ENCODE results near the gene SRL.

Gene SRL

GRCh38 chr16:4202615-4203345 lies 39.1 kb downstream of the SRL start:
- no peak for DNase-seq (ENCODE audit: low read depth in 1 of 2, low spot score in 1 of 2)

GRCh38 chr16:4200781-4201137 lies 41.1 kb downstream of the SRL start:
- DNase-seq (ENCODE audit: low read depth in 1 of 2, low spot score in 1 of 2): no peak

- DNase-seq (ENCODE audit: low read depth in 1 of 2, low spot score in 1 of 2): no peak
These were observed 41.7 kb downstream of the SRL start for GRCh38 chr16:4200000-4200780.

- no peak for DNase-seq (ENCODE audit: low read depth in 1 of 2, low spot score in 1 of 2)
These were observed 43.1 kb downstream of the SRL start for GRCh38 chr16:4198816-4199215.

- no peak for DNase-seq (ENCODE audit: low read depth in 1 of 2, low spot score in 1 of 2)
These were observed 47.2 kb downstream of the SRL start for GRCh38 chr16:4194661-4195060.

GRCh38 chr16:4193920-4194319 lies 48.0 kb downstream of the SRL start:
- no peak for DNase-seq (ENCODE audit: low read depth in 1 of 2, low spot score in 1 of 2)

- no peak for DNase-seq (ENCODE audit: low read depth in 1 of 2, low spot score in 1 of 2)
These were observed 49.7 kb downstream of the SRL start for GRCh38 chr16:4192206-4192605.

- DNase-seq (ENCODE audit: low read depth in 1 of 2, low spot score in 1 of 2): no peak
These were observed 51.1 kb downstream of the SRL start for GRCh38 chr16:4190712-4191333.

GRCh38 chr16:4190086-4190485 lies 51.8 kb downstream of the SRL start:
- no peak for DNase-seq (ENCODE audit: low read depth in 1 of 2, low spot score in 1 of 2)

GRCh38 chr16:4184038-4184702 lies 57.7 kb downstream of the SRL start:
- DNase-seq (ENCODE audit: low read depth in 1 of 2, low spot score in 1 of 2): no peak

- DNase-seq (ENCODE audit: low read depth in 1 of 2, low spot score in 1 of 2): peak; percentile 64 to 82
These were observed 58.4 kb downstream of the SRL start for GRCh38 chr16:4183237-4184037.

GRCh38 chr16:4182581-4183236 lies 59.2 kb downstream of the SRL start:
- DNase-seq (ENCODE audit: low read depth in 1 of 2, low spot score in 1 of 2): no peak

GRCh38 chr16:4180511-4180910 lies 61.4 kb downstream of the SRL start:
- no peak for DNase-seq (ENCODE audit: low read depth in 1 of 2, low spot score in 1 of 2)

- DNase-seq (ENCODE audit: low read depth in 1 of 2, low spot score in 1 of 2): no peak
These were observed 62.1 kb downstream of the SRL start for GRCh38 chr16:4179763-4180260.

GRCh38 chr16:4179020-4179419 lies 62.9 kb downstream of the SRL start:
- no peak for DNase-seq (ENCODE audit: low read depth in 1 of 2, low spot score in 1 of 2)

- DNase-seq (ENCODE audit: low read depth in 1 of 2, low spot score in 1 of 2): no peak
These were observed 63.3 kb downstream of the SRL start for GRCh38 chr16:4178468-4179010.

GRCh38 chr16:4176906-4177417 lies 64.9 kb downstream of the SRL start:
- no peak for DNase-seq (ENCODE audit: low read depth in 1 of 2, low spot score in 1 of 2)

- DNase-seq (ENCODE audit: low read depth in 1 of 2, low spot score in 1 of 2): no peak
These were observed 66.0 kb downstream of the SRL start for GRCh38 chr16:4175849-4176248.

- DNase-seq (ENCODE audit: low read depth in 1 of 2, low spot score in 1 of 2): no peak
These were observed 69.8 kb downstream of the SRL start for GRCh38 chr16:4172070-4172469.

- no peak for DNase-seq (ENCODE audit: low read depth in 1 of 2, low spot score in 1 of 2)
These were observed 72.5 kb downstream of the SRL start for GRCh38 chr16:4169415-4169814.

Measured in activated T-helper 1 cell treated with anti-CD3 and anti-CD28 coated beads, Interleukin-2, amount 50 U/mL, for 16 hours (primary cell).